Measurements from ENCODE around the gene VWC2L.

- TF ChIP-seq CTCF (IDR thresholded peaks at IDR 0.05 in 8 of 11, conservative IDR thresholded peaks at IDR 0.05 in 3 of 11) (no peak), POLR2A (IDR thresholded peaks at IDR 0.05) (no peak), POLR2AphosphoS5 (IDR thresholded peaks at IDR 0.05) (no peak)
Measured at GRCh38 chr2:214592011-214592410, 181.2 kb downstream of the VWC2L start.

Data from spleen (tissue), 7 donors.